GM12873 (cell line): Measurements from ENCODE around the gene DRC3.
A peak's percentile ranks its signal among the peaks of the same experiment; 100 is the strongest.

Source experiments
- TF ChIP-seq, protein P1 (sequence below): IDR thresholded peaks from 2 replicates; pipeline ENCODE4 v1.5.1; 2012; ENCODE audit warnings: low read depth, mild to moderate bottlenecking, moderate library complexity, low read length, control low read depth; ENCODE audit not compliant: insufficient read depth; ENCODE audit errors: missing control alignments

Gene DRC3

DNA sequence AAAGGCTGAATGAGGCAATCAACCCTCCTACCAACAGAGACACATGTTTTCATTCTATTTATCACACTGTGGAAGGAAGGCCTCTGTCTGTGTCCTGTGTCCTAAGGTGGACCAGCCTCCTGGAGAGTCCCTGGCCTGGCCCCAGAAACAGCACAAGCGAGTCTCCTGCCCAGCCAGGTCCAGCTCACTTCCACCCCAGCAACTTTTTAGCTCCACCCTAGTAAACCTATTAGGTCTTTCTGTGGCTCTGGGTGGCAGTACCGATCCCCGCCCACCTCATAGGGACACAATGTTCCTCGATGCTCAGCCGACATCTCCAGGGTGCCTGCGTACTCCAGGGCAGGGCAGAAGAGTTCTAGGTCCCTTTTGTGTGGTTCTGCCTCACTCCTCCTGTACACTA is 10.7 kb downstream of the DRC3 start:
- TF ChIP-seq, protein P1, sequence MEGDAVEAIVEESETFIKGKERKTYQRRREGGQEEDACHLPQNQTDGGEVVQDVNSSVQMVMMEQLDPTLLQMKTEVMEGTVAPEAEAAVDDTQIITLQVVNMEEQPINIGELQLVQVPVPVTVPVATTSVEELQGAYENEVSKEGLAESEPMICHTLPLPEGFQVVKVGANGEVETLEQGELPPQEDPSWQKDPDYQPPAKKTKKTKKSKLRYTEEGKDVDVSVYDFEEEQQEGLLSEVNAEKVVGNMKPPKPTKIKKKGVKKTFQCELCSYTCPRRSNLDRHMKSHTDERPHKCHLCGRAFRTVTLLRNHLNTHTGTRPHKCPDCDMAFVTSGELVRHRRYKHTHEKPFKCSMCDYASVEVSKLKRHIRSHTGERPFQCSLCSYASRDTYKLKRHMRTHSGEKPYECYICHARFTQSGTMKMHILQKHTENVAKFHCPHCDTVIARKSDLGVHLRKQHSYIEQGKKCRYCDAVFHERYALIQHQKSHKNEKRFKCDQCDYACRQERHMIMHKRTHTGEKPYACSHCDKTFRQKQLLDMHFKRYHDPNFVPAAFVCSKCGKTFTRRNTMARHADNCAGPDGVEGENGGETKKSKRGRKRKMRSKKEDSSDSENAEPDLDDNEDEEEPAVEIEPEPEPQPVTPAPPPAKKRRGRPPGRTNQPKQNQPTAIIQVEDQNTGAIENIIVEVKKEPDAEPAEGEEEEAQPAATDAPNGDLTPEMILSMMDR: no peak

DNA sequence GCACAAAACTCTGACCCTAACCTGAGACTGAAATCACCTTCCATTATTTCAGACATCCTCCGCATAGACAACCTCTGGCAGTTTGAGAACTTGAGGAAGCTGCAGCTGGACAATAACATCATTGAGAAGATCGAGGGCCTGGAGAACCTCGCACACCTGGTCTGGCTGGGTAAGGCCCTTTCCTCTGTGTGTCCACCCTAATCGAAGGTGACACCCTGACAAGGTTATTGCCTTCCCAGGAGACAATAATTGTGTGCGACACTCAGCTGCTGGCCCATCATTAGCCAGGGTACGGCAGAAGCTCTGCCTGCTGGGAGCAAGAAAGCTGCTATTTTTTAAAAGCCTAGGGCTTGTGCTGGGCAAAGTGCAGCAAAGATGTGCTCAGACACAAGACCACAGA is 11.1 kb downstream of the DRC3 start:
- TF ChIP-seq, protein P1: no peak

DNA sequence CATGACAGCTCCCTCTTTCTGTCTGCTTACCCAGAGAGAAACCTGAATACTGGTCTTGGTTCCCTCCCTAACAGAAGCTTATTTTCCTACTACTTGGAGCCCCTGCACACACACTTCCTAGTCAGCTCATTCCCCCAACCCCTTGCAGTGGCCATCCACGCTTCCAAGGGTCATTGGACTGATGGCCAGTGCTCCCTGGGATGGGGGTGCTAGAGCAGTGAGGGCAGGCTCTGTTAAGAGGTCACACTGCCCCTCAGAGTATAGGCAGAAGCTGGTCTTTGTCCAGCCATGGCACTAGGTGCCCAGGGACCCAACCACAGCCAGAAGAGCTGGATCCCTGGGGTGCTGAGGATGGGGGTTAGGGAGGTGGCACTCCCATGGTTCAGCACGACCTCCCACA is 12.5 kb downstream of the DRC3 start:
- TF ChIP-seq, protein P1: no peak

DNA sequence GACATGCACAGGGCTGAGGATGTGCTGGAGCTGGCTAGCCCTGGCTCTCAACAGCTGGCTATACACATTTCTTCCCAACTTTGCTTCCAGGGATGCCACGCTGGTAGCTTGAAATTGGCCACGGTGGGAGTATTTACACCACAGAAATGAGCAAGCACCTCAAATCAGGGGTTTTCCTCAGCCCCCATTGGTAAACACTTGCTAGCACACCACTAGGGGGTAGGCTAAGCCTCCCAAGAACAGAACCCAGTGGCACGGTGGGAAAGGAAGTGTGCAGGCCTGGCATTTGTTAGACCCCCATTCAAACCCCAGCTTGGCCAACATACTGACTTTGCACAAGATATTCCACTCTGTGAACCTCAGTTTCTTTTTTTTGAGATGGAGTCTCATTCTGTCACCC is 12.9 kb downstream of the DRC3 start:
- TF ChIP-seq, protein P1: peak; percentile 58

DNA sequence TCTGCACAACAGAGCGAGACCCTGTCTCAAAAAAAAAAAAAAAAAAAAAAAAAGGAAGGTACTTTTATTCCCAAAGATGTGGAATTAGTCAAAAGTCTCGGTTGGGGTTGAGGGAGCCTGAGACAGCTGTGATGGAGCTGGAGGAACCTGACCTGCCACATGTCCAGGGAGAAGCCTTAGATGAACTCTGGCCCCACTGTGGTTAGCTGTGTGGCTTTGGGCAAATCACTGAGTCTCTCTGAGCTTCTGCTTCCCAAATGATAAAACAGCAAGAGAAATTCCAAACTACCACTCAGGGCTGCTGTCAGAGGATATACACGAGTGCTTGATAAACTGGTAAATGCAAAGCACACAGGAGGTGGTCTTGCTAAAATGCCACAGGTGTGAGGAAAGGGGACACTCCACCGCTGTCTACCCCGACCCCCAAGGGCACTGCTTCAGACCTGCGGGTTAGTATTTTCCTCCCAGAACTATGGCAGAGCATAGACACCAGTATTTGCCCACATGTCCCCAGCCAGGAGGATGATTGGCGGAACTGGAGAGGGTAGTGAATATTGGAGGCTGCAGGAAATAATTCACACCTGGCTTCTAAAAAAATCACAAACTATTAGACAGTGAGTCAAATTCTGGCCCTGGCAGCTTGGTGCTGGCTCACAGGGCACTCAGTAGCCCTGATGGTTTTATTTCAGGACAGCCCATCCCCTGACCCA is 14.7 kb downstream of the DRC3 start:
- TF ChIP-seq, protein P1: no peak

DNA sequence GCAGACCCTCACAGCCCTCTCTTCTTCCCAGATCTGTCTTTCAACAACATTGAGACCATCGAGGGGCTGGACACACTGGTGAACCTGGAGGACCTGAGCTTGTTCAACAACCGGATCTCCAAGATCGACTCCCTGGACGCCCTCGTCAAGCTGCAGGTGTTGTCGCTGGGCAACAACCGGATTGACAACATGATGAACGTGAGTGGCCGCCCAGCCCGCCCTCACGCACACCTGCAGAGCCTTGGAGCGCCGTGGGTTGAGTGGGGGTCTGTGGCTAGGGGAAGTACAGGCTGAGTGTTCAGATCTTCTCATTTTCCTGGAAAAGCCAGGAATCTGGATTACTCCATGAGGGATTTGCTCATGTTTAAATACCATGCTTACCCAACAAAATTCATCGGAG is 15.2 kb downstream of the DRC3 start:
- TF ChIP-seq, protein P1: no peak

DNA sequence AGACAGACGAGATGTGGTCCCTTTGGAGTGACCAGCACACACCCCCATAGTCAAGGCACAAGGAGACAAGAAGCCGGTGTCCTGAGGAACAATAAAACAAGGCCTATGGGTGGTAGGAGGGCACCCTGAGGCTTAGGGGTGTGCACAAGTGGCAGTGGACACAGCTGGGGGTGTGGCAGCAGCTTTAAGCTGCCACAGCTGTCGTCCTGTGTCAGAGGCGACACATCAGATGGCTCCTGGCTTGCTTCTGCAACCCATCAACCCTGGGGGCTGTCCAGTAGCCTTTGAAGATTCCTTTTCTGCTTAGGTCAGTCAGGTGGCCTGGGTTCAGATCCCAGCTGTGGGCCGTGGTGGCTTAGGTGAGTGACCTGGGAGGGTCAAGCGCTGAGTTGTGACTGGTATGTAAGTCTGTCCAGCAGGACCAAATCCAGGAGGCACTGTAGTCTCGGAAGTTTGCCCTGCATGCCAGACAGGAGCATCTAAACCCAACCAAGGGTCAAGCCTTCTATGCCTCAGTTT is 15.8 kb downstream of the DRC3 start:
- TF ChIP-seq, protein P1: no peak
